Measurements from ENCODE around the gene MAPT. TPM values are rescaled to one million over a fixed set of nuclear protein-coding genes. Genes with fewer than 3 reads are reported as not detected.
A peak's percentile ranks its signal among the peaks of the same experiment; 100 is the strongest.

MAPT gene
- total RNA-seq, 1 donor from 2014 or later = 2.1 TPM

DNA sequence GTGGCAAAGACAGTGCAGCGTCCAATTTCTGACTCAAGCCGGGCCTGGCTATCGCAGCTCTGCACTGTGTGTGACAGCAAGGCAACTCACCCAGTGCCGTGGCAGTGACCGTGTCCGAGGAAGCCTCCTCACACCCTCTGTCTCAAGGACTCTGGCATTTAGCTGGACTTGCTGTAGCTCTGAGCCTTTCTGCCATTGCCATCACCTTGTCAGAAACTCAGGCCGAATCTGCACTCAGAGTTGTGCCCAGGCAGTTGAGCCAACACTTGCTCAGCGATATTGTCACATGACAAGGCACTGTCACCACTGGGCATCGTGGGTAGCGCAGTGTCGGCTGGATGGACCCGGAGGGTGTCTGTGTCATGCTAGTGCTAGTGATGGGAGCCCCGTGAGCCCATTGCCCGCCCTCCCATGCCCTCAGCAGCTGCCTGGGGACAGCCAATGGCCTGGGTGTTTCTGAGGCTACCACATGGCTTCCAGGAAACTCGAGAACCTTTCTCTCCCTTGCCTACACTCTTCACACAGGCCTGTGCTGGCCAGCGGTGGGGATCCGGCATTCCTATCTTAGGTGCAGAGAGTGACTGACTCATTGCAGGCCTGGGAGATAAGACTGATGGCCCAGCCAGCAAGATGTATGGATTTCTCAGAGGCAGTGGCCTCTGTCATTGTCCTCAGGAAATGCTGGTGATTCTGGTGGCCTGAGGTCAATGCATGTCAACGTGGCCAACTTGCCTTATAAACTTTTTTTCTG, 82.6 kb downstream of the MAPT start:
- no peak for TF ChIP-seq EZH2 (IDR thresholded peaks at IDR 0.05; ENCODE audit: insufficient read depth, low read length)
- TF ChIP-seq, protein P1, sequence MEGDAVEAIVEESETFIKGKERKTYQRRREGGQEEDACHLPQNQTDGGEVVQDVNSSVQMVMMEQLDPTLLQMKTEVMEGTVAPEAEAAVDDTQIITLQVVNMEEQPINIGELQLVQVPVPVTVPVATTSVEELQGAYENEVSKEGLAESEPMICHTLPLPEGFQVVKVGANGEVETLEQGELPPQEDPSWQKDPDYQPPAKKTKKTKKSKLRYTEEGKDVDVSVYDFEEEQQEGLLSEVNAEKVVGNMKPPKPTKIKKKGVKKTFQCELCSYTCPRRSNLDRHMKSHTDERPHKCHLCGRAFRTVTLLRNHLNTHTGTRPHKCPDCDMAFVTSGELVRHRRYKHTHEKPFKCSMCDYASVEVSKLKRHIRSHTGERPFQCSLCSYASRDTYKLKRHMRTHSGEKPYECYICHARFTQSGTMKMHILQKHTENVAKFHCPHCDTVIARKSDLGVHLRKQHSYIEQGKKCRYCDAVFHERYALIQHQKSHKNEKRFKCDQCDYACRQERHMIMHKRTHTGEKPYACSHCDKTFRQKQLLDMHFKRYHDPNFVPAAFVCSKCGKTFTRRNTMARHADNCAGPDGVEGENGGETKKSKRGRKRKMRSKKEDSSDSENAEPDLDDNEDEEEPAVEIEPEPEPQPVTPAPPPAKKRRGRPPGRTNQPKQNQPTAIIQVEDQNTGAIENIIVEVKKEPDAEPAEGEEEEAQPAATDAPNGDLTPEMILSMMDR (IDR thresholded peaks at IDR 0.05; ENCODE audit: insufficient read depth, low read depth, low read length) = no peak
- H3K36me3 Mint-ChIP-seq (ENCODE audit: low read depth, unreplicated experiment) = peaks cover 4% of the 10 kb centered on the region
- no peak overlapping the region for H3K4me3 Mint-ChIP-seq (ENCODE audit: unreplicated experiment)
- no peaks in the 10 kb centered on the region for H3K9me3 ChIP-seq (ENCODE audit: insufficient read depth, low read depth, low read length)
- DNase-seq (ENCODE audit: low read depth) = peak; percentile 34
- no peak overlapping the region for H3K9ac ChIP-seq (ENCODE audit: low read length)
- no peak for FAIRE-seq
- H3K27me3 ChIP-seq (ENCODE audit: insufficient read depth, low read length) = peaks cover 8% of the 10 kb centered on the region
- H3K4me1 ChIP-seq (ENCODE audit: insufficient read depth, low read length) = no peaks in the 10 kb centered on the region
- no peak overlapping the region for H3K27ac ChIP-seq (ENCODE audit: low read depth, low read length)
- H3K9me3 Mint-ChIP-seq (ENCODE audit: unreplicated experiment) = peaks cover 10% of the 10 kb centered on the region
- peaks cover 26% of the 10 kb centered on the region for H3K27me3 Mint-ChIP-seq (ENCODE audit: low read depth, unreplicated experiment)
- H3K4me3 ChIP-seq (ENCODE audit: insufficient read depth, low read depth, low read length) = no peak overlapping the region
- H3K4me2 ChIP-seq (ENCODE audit: low read length) = no peak overlapping the region
- H4K20me1 ChIP-seq (ENCODE audit: insufficient read depth, low read length) = no peaks in the 10 kb centered on the region
- peaks cover 19% of the 10 kb centered on the region for H3K4me1 Mint-ChIP-seq (ENCODE audit: low read depth, unreplicated experiment)
- no peak overlapping the region for H3K27ac Mint-ChIP-seq (ENCODE audit: unreplicated experiment)
- H3K79me2 ChIP-seq (ENCODE audit: insufficient read depth, low read length) = no peaks in the 10 kb centered on the region
- no peak overlapping the region for H2AFZ ChIP-seq (ENCODE audit: low read depth, low read length)
- no peaks in the 10 kb centered on the region for H3K36me3 ChIP-seq (ENCODE audit: insufficient read depth, low read length)

DNA sequence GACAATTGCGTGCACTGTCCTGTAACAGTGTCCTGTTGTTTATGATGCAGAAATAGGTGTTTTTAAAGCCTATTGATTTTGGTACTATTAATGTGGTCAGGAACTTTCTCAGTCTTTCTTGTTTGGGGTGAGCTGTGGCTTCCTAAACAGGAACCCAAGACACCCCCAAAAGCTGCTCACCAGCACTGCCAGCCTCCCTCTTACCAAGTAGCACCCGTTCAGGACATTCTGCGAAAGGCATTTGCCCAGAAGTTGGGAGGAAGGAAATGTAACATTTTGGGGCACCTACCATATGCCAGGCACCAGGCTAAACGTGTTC, 83.1 kb downstream of the MAPT start:
- no peak overlapping the region for H3K27ac Mint-ChIP-seq (ENCODE audit: unreplicated experiment)
- Histone ChIP-seq H3K27ac (ENCODE audit: low read depth, low read length) (no peak overlapping the region), H2AFZ (ENCODE audit: low read depth, low read length) (no peak overlapping the region), H3K36me3 (ENCODE audit: insufficient read depth, low read length) (no peaks in the 10 kb centered on the region), H3K27me3 (ENCODE audit: insufficient read depth, low read length) (peaks cover 6% of the 10 kb centered on the region), H3K9me3 (ENCODE audit: insufficient read depth, low read depth, low read length) (no peaks in the 10 kb centered on the region), H4K20me1 (ENCODE audit: insufficient read depth, low read length) (no peaks in the 10 kb centered on the region), H3K79me2 (ENCODE audit: insufficient read depth, low read length) (no peaks in the 10 kb centered on the region), H3K9ac (ENCODE audit: low read length) (no peak overlapping the region), H3K4me1 (ENCODE audit: insufficient read depth, low read length) (no peaks in the 10 kb centered on the region), H3K4me2 (ENCODE audit: low read length) (no peak overlapping the region), H3K4me3 (ENCODE audit: insufficient read depth, low read depth, low read length) (no peak overlapping the region)
- FAIRE-seq = no peak
- H3K36me3 Mint-ChIP-seq (ENCODE audit: low read depth, unreplicated experiment) = peaks cover 2% of the 10 kb centered on the region
- H3K4me1 Mint-ChIP-seq (ENCODE audit: low read depth, unreplicated experiment) = peaks cover 19% of the 10 kb centered on the region
- TF ChIP-seq, protein P1 (IDR thresholded peaks at IDR 0.05; ENCODE audit: insufficient read depth, low read depth, low read length) = no peak
- TF ChIP-seq EZH2 (IDR thresholded peaks at IDR 0.05; ENCODE audit: insufficient read depth, low read length) = no peak
- H3K27me3 Mint-ChIP-seq (ENCODE audit: low read depth, unreplicated experiment) = peaks cover 24% of the 10 kb centered on the region
- H3K9me3 Mint-ChIP-seq (ENCODE audit: unreplicated experiment) = peaks cover 7% of the 10 kb centered on the region
- peak overlapping the region; percentile 14 for H3K4me3 Mint-ChIP-seq (ENCODE audit: unreplicated experiment)
- no peak for DNase-seq (ENCODE audit: low read depth)

GRCh38 chr17:45977976-45978626, 83.7 kb downstream of the MAPT start:
- FAIRE-seq (no peak), DNase-seq (ENCODE audit: low read depth) (no peak)
- Histone ChIP-seq H3K4me2 (ENCODE audit: low read length) (no peak overlapping the region), H3K36me3 (ENCODE audit: insufficient read depth, low read length) (no peaks in the 10 kb centered on the region), H3K4me1 (ENCODE audit: insufficient read depth, low read length) (no peaks in the 10 kb centered on the region), H3K27me3 (ENCODE audit: insufficient read depth, low read length) (peaks cover 2% of the 10 kb centered on the region), H3K9ac (ENCODE audit: low read length) (no peak overlapping the region), H3K27ac (ENCODE audit: low read depth, low read length) (no peak overlapping the region), H3K9me3 (ENCODE audit: insufficient read depth, low read depth, low read length) (no peaks in the 10 kb centered on the region), H2AFZ (ENCODE audit: low read depth, low read length) (no peak overlapping the region), H3K4me3 (ENCODE audit: insufficient read depth, low read depth, low read length) (no peak overlapping the region), H4K20me1 (ENCODE audit: insufficient read depth, low read length) (no peaks in the 10 kb centered on the region), H3K79me2 (ENCODE audit: insufficient read depth, low read length) (no peaks in the 10 kb centered on the region)
- H3K4me3 Mint-ChIP-seq (ENCODE audit: unreplicated experiment) = no peak overlapping the region
- TF ChIP-seq, protein P1 (IDR thresholded peaks at IDR 0.05; ENCODE audit: insufficient read depth, low read depth, low read length) = no peak
- no peak for TF ChIP-seq EZH2 (IDR thresholded peaks at IDR 0.05; ENCODE audit: insufficient read depth, low read length)
- H3K36me3 Mint-ChIP-seq (ENCODE audit: low read depth, unreplicated experiment) = no peaks in the 10 kb centered on the region
- H3K9me3 Mint-ChIP-seq (ENCODE audit: unreplicated experiment) = peaks cover under 1% of the 10 kb centered on the region
- peaks cover 18% of the 10 kb centered on the region for H3K27me3 Mint-ChIP-seq (ENCODE audit: low read depth, unreplicated experiment)
- no peak overlapping the region for H3K27ac Mint-ChIP-seq (ENCODE audit: unreplicated experiment)
- peaks cover 19% of the 10 kb centered on the region for H3K4me1 Mint-ChIP-seq (ENCODE audit: low read depth, unreplicated experiment)

All from astrocyte (in vitro differentiated cells and primary cell).